ENCODE results near the gene PIEZO1.

The PIEZO1 gene

GRCh38 chr16:88762258-88762870, 22.7 kb downstream of the PIEZO1 start:
- H3K36me3 Mint-ChIP-seq (ENCODE audit: low read depth): peaks cover 20% of the 10 kb centered on the region
- H3K27ac Mint-ChIP-seq: no peak overlapping the region
- no peaks in the 10 kb centered on the region for H3K27me3 Mint-ChIP-seq
- no peaks in the 10 kb centered on the region for H3K9me3 Mint-ChIP-seq
- H3K4me1 Mint-ChIP-seq (ENCODE audit: low read depth): peaks cover 44% of the 10 kb centered on the region
- no peak for DNase-seq
- H3K4me3 Mint-ChIP-seq: no peak overlapping the region

- H3K4me1 Mint-ChIP-seq (ENCODE audit: low read depth): peaks cover 41% of the 10 kb centered on the region
- no peaks in the 10 kb centered on the region for H3K27me3 Mint-ChIP-seq
- no peak overlapping the region for H3K4me3 Mint-ChIP-seq
- H3K36me3 Mint-ChIP-seq (ENCODE audit: low read depth): peaks cover 18% of the 10 kb centered on the region
- DNase-seq: no peak
- no peak overlapping the region for H3K27ac Mint-ChIP-seq
- no peaks in the 10 kb centered on the region for H3K9me3 Mint-ChIP-seq
Measured at GRCh38 chr16:88761830-88762229, 23.2 kb downstream of the PIEZO1 start.

- no peak for DNase-seq
- Mint-ChIP-seq H3K9me3 (no peaks in the 10 kb centered on the region), H3K27me3 (no peaks in the 10 kb centered on the region), H3K4me3 (no peak overlapping the region), H3K36me3 (ENCODE audit: low read depth) (peaks cover 17% of the 10 kb centered on the region), H3K4me1 (ENCODE audit: low read depth) (peaks cover 35% of the 10 kb centered on the region), H3K27ac (no peak overlapping the region)
Measured at GRCh38 chr16:88761143-88761534, 23.9 kb downstream of the PIEZO1 start.

GRCh38 chr16:88760424-88761142, 24.4 kb downstream of the PIEZO1 start:
- Mint-ChIP-seq H3K4me1 (ENCODE audit: low read depth) (peaks cover 31% of the 10 kb centered on the region), H3K4me3 (no peak overlapping the region), H3K27me3 (no peaks in the 10 kb centered on the region), H3K36me3 (ENCODE audit: low read depth) (peaks cover 14% of the 10 kb centered on the region), H3K9me3 (no peaks in the 10 kb centered on the region), H3K27ac (no peak overlapping the region)
- DNase-seq: no peak

GRCh38 chr16:88759976-88760350, 25.1 kb downstream of the PIEZO1 start:
- no peaks in the 10 kb centered on the region for H3K9me3 Mint-ChIP-seq
- no peak overlapping the region for H3K27ac Mint-ChIP-seq
- H3K4me3 Mint-ChIP-seq: no peak overlapping the region
- no peaks in the 10 kb centered on the region for H3K27me3 Mint-ChIP-seq
- DNase-seq: no peak
- peaks cover 14% of the 10 kb centered on the region for H3K36me3 Mint-ChIP-seq (ENCODE audit: low read depth)
- peaks cover 33% of the 10 kb centered on the region for H3K4me1 Mint-ChIP-seq (ENCODE audit: low read depth)

GRCh38 chr16:88759245-88759975, 25.6 kb downstream of the PIEZO1 start:
- H3K4me1 Mint-ChIP-seq (ENCODE audit: low read depth): peaks cover 33% of the 10 kb centered on the region
- peak overlapping the region; percentile 55 for H3K27ac Mint-ChIP-seq
- H3K36me3 Mint-ChIP-seq (ENCODE audit: low read depth): peaks cover 14% of the 10 kb centered on the region
- no peaks in the 10 kb centered on the region for H3K27me3 Mint-ChIP-seq
- no peak overlapping the region for H3K4me3 Mint-ChIP-seq
- H3K9me3 Mint-ChIP-seq: no peaks in the 10 kb centered on the region
- DNase-seq: peak; percentile 53

GRCh38 chr16:88758944-88759244, 26.1 kb downstream of the PIEZO1 start:
- Mint-ChIP-seq H3K27me3 (no peaks in the 10 kb centered on the region), H3K36me3 (ENCODE audit: low read depth) (peaks cover 11% of the 10 kb centered on the region), H3K9me3 (no peaks in the 10 kb centered on the region), H3K4me1 (ENCODE audit: low read depth) (peaks cover 30% of the 10 kb centered on the region), H3K4me3 (no peak overlapping the region), H3K27ac (peak overlapping the region; percentile 55)
- DNase-seq: no peak

- Mint-ChIP-seq H3K36me3 (ENCODE audit: low read depth) (peaks cover 8% of the 10 kb centered on the region), H3K9me3 (no peaks in the 10 kb centered on the region), H3K4me3 (no peak overlapping the region), H3K27ac (peak overlapping the region; percentile 33), H3K27me3 (no peaks in the 10 kb centered on the region), H3K4me1 (ENCODE audit: low read depth) (peaks cover 29% of the 10 kb centered on the region)
- no peak for DNase-seq
Measured at GRCh38 chr16:88758227-88758943, 26.6 kb downstream of the PIEZO1 start.

GRCh38 chr16:88755745-88756443, 29.1 kb downstream of the PIEZO1 start:
- no peak overlapping the region for H3K27ac Mint-ChIP-seq
- DNase-seq: no peak
- no peaks in the 10 kb centered on the region for H3K27me3 Mint-ChIP-seq
- no peak overlapping the region for H3K4me3 Mint-ChIP-seq
- no peaks in the 10 kb centered on the region for H3K9me3 Mint-ChIP-seq
- H3K4me1 Mint-ChIP-seq (ENCODE audit: low read depth): peaks cover 23% of the 10 kb centered on the region
- peaks cover 13% of the 10 kb centered on the region for H3K36me3 Mint-ChIP-seq (ENCODE audit: low read depth)

- Mint-ChIP-seq H3K27me3 (no peaks in the 10 kb centered on the region), H3K4me1 (ENCODE audit: low read depth) (peaks cover 21% of the 10 kb centered on the region), H3K36me3 (ENCODE audit: low read depth) (peaks cover 13% of the 10 kb centered on the region), H3K4me3 (no peak overlapping the region), H3K9me3 (no peaks in the 10 kb centered on the region), H3K27ac (no peak overlapping the region)
- no peak for DNase-seq
Measured at GRCh38 chr16:88754912-88755744, 29.9 kb downstream of the PIEZO1 start.

GRCh38 chr16:88754109-88754911, 30.7 kb downstream of the PIEZO1 start:
- H3K4me3 Mint-ChIP-seq: no peak overlapping the region
- H3K27ac Mint-ChIP-seq: no peak overlapping the region
- no peaks in the 10 kb centered on the region for H3K9me3 Mint-ChIP-seq
- H3K4me1 Mint-ChIP-seq (ENCODE audit: low read depth): peaks cover 16% of the 10 kb centered on the region
- no peaks in the 10 kb centered on the region for H3K27me3 Mint-ChIP-seq
- H3K36me3 Mint-ChIP-seq (ENCODE audit: low read depth): peaks cover 16% of the 10 kb centered on the region
- DNase-seq: no peak

GRCh38 chr16:88753602-88754001, 31.4 kb downstream of the PIEZO1 start:
- Mint-ChIP-seq H3K27me3 (no peaks in the 10 kb centered on the region), H3K36me3 (ENCODE audit: low read depth) (peaks cover 17% of the 10 kb centered on the region), H3K27ac (peak overlapping the region; percentile 5), H3K4me3 (no peak overlapping the region), H3K4me1 (ENCODE audit: low read depth) (peaks cover 9% of the 10 kb centered on the region), H3K9me3 (no peaks in the 10 kb centered on the region)
- DNase-seq: no peak

- H3K36me3 Mint-ChIP-seq (ENCODE audit: low read depth): peaks cover 21% of the 10 kb centered on the region
- DNase-seq: no peak
Measured at GRCh38 chr16:88753191-88753590, 31.8 kb downstream of the PIEZO1 start.

More at GRCh38 chr16:88753191-88753590, 31.8 kb downstream of the PIEZO1 start:
- Mint-ChIP-seq H3K4me1 (ENCODE audit: low read depth) (peaks cover 5% of the 10 kb centered on the region), H3K27me3 (no peaks in the 10 kb centered on the region), H3K9me3 (no peaks in the 10 kb centered on the region), H3K27ac (no peak overlapping the region), H3K4me3 (no peak overlapping the region)

All from activated T-cell treated with anti-CD3 and anti-CD28 coated beads, Interleukin-2, amount 50 U/mL, for 24 hours (primary cell).